ENCODE measurements around the gene MDP1.
A peak's percentile ranks its signal among the peaks of the same experiment; 100 is the strongest.
"Not testable (repeated sequence)": the region's sequence is repeated elsewhere in the genome, so short reads cannot be mapped to it uniquely, and the experiment has no call there.

MDP1 gene

GRCh38 chr14:24204163-24205146 lies 11.4 kb downstream of the MDP1 start:
- Mint-ChIP-seq H3K27me3 (no peaks in the 10 kb centered on the region), H3K4me1 (peaks cover 30% of the 10 kb centered on the region), H3K4me3 (no peak overlapping the region), H3K27ac (peak overlapping the region; percentile 21), H3K9me3 (peaks cover 6% of the 10 kb centered on the region), H3K36me3 (ENCODE audit: low read depth) (peaks cover 73% of the 10 kb centered on the region)
- no peak for ATAC-seq
- DNase-seq, result no peak

GRCh38 chr14:24203249-24203886 lies 12.5 kb downstream of the MDP1 start:
- not testable (repeated sequence) for DNase-seq, ATAC-seq, H3K4me3 Mint-ChIP-seq, H3K27ac Mint-ChIP-seq, H3K9me3 Mint-ChIP-seq, H3K27me3 Mint-ChIP-seq
- H3K36me3 Mint-ChIP-seq (ENCODE audit: low read depth), result peaks cover 77% of the 10 kb centered on the region
- peaks cover 39% of the 10 kb centered on the region for H3K4me1 Mint-ChIP-seq

GRCh38 chr14:24202538-24202937 lies 13.3 kb downstream of the MDP1 start:
- not testable (repeated sequence) for ATAC-seq, DNase-seq, H3K9me3 Mint-ChIP-seq, H3K27me3 Mint-ChIP-seq, H3K4me3 Mint-ChIP-seq, H3K27ac Mint-ChIP-seq
- Mint-ChIP-seq H3K36me3 (ENCODE audit: low read depth) (peaks cover 69% of the 10 kb centered on the region), H3K4me1 (peaks cover 38% of the 10 kb centered on the region)

GRCh38 chr14:24198814-24199524 lies 16.9 kb downstream of the MDP1 start:
- ATAC-seq (no peak), DNase-seq (no peak)
- Mint-ChIP-seq H3K9me3 (peaks cover 9% of the 10 kb centered on the region), H3K27ac (no peak overlapping the region), H3K36me3 (ENCODE audit: low read depth) (peaks cover 48% of the 10 kb centered on the region), H3K27me3 (no peaks in the 10 kb centered on the region), H3K4me1 (peaks cover 39% of the 10 kb centered on the region), H3K4me3 (no peak overlapping the region)

GRCh38 chr14:24197056-24197450 lies 18.8 kb downstream of the MDP1 start:
- Mint-ChIP-seq H3K9me3 (peaks cover 3% of the 10 kb centered on the region), H3K27ac (peak overlapping the region; percentile 96), H3K36me3 (ENCODE audit: low read depth) (peaks cover 46% of the 10 kb centered on the region), H3K4me3 (peak overlapping the region; percentile 88), H3K4me1 (peaks cover 50% of the 10 kb centered on the region), H3K27me3 (no peaks in the 10 kb centered on the region)
- DNase-seq (no peak), ATAC-seq (no peak)

- H3K27ac Mint-ChIP-seq, result peak overlapping the region; percentile 96
- peaks cover 3% of the 10 kb centered on the region for H3K9me3 Mint-ChIP-seq
- no peaks in the 10 kb centered on the region for H3K27me3 Mint-ChIP-seq
- H3K4me3 Mint-ChIP-seq, result peak overlapping the region; percentile 88
- peaks cover 44% of the 10 kb centered on the region for H3K36me3 Mint-ChIP-seq (ENCODE audit: low read depth)
- H3K4me1 Mint-ChIP-seq, result peaks cover 56% of the 10 kb centered on the region
- DNase-seq (peak; percentile 22), ATAC-seq (no peak)
These were observed 19.5 kb downstream of the MDP1 start for GRCh38 chr14:24196071-24197055.

- peak; percentile 89 for DNase-seq
- H3K9me3 Mint-ChIP-seq, result peaks cover 3% of the 10 kb centered on the region
- H3K4me3 Mint-ChIP-seq, result peak within 1 kb of the TSS; percentile 88
- ATAC-seq, result peak; percentile 92
- H3K36me3 Mint-ChIP-seq (ENCODE audit: low read depth), result peaks cover 42% of the 10 kb centered on the region
- no peaks in the 10 kb centered on the region for H3K27me3 Mint-ChIP-seq
- H3K27ac Mint-ChIP-seq, result peak within 1 kb of the TSS; percentile 96
- peaks cover 57% of the 10 kb centered on the region for H3K4me1 Mint-ChIP-seq
These were observed 20.4 kb downstream of the MDP1 start, which contains the start of gene TM9SF1 for GRCh38 chr14:24195186-24196070. TSS of gene TM9SF1 (minus strand) at chr14:24195441. CDS start at chr14:24195019, 422 bp downstream.

- no peaks in the 10 kb centered on the region for H3K27me3 Mint-ChIP-seq
- H3K27ac Mint-ChIP-seq, result peak overlapping the region; percentile 96
- H3K4me3 Mint-ChIP-seq, result peak overlapping the region; percentile 88
- no peak for ATAC-seq
- peaks cover 40% of the 10 kb centered on the region for H3K36me3 Mint-ChIP-seq (ENCODE audit: low read depth)
- H3K9me3 Mint-ChIP-seq, result peaks cover 3% of the 10 kb centered on the region
- DNase-seq, result no peak
- peaks cover 57% of the 10 kb centered on the region for H3K4me1 Mint-ChIP-seq
These were observed 21.0 kb downstream of the MDP1 start for GRCh38 chr14:24194873-24195185.

GRCh38 chr14:24194186-24194872 lies 21.5 kb downstream of the MDP1 start:
- peaks cover 57% of the 10 kb centered on the region for H3K4me1 Mint-ChIP-seq
- H3K27ac Mint-ChIP-seq, result peak overlapping the region; percentile 96
- H3K9me3 Mint-ChIP-seq, result peaks cover 3% of the 10 kb centered on the region
- no peak for ATAC-seq
- H3K27me3 Mint-ChIP-seq, result no peaks in the 10 kb centered on the region
- peaks cover 38% of the 10 kb centered on the region for H3K36me3 Mint-ChIP-seq (ENCODE audit: low read depth)
- H3K4me3 Mint-ChIP-seq, result peak overlapping the region; percentile 88
- no peak for DNase-seq

- ATAC-seq, result no peak
- H3K4me1 Mint-ChIP-seq, result peaks cover 51% of the 10 kb centered on the region
- H3K9me3 Mint-ChIP-seq, result no peaks in the 10 kb centered on the region
- no peak for DNase-seq
- no peak overlapping the region for H3K27ac Mint-ChIP-seq
- no peak overlapping the region for H3K4me3 Mint-ChIP-seq
- peaks cover 34% of the 10 kb centered on the region for H3K36me3 Mint-ChIP-seq (ENCODE audit: low read depth)
- H3K27me3 Mint-ChIP-seq, result no peaks in the 10 kb centered on the region
These were observed 22.9 kb downstream of the MDP1 start for GRCh38 chr14:24192933-24193332.

GRCh38 chr14:24190416-24190815 lies 25.4 kb downstream of the MDP1 start:
- no peaks in the 10 kb centered on the region for H3K27me3 Mint-ChIP-seq
- peaks cover 45% of the 10 kb centered on the region for H3K36me3 Mint-ChIP-seq (ENCODE audit: low read depth)
- no peaks in the 10 kb centered on the region for H3K9me3 Mint-ChIP-seq
- no peak overlapping the region for H3K4me3 Mint-ChIP-seq
- H3K27ac Mint-ChIP-seq, result no peak overlapping the region
- DNase-seq, result no peak
- ATAC-seq, result no peak
- peaks cover 50% of the 10 kb centered on the region for H3K4me1 Mint-ChIP-seq

GRCh38 chr14:24189460-24189859 lies 26.4 kb downstream of the MDP1 start:
- DNase-seq (no peak), ATAC-seq (no peak)
- Mint-ChIP-seq H3K27ac (peak overlapping the region; percentile 88), H3K36me3 (ENCODE audit: low read depth) (peaks cover 47% of the 10 kb centered on the region), H3K9me3 (no peaks in the 10 kb centered on the region), H3K4me3 (peak overlapping the region; percentile 84), H3K27me3 (no peaks in the 10 kb centered on the region), H3K4me1 (peaks cover 42% of the 10 kb centered on the region)
